ENCODE data around the gene SPG7.

DNA sequence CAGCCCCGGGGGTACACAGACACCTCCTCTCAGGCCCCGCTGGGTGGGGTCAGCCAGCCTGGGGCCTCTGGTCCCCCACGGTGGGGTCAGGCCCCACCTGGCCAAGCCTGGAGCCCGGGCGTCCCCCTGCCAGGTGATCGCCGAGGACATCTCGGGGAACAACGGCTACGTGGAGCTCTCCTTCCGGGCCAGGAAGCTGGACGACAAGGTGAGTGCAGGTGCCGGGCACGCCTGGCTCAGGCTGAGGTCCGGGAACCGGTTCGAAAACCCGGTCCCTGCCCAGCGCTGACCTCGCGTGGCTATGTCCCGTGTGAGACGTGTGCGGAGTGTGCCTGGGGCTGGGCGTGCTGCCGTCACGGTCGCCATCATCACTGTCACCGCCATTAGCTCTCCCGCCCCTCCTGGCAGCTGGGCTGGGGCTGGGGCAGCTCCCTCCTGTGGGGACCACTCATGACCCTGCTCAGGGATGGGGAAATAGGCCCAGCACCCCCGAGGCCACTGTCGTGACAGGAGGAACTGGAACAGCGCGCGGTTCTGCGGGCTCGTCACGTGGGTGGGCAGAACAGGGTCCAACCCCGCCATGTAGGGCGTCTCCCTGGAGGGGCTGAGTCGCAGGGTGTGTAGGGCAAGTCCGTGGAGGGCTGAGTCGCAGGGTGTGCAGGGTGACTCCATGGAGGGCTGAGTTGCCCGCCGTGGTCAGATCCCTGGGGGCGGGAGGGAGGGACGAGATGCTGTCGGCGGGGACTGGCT, 75.9 kb downstream of the SPG7 start:
- TF ChIP-seq, protein P1, sequence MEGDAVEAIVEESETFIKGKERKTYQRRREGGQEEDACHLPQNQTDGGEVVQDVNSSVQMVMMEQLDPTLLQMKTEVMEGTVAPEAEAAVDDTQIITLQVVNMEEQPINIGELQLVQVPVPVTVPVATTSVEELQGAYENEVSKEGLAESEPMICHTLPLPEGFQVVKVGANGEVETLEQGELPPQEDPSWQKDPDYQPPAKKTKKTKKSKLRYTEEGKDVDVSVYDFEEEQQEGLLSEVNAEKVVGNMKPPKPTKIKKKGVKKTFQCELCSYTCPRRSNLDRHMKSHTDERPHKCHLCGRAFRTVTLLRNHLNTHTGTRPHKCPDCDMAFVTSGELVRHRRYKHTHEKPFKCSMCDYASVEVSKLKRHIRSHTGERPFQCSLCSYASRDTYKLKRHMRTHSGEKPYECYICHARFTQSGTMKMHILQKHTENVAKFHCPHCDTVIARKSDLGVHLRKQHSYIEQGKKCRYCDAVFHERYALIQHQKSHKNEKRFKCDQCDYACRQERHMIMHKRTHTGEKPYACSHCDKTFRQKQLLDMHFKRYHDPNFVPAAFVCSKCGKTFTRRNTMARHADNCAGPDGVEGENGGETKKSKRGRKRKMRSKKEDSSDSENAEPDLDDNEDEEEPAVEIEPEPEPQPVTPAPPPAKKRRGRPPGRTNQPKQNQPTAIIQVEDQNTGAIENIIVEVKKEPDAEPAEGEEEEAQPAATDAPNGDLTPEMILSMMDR (IDR thresholded peaks at IDR 0.05): no peak
- TF ChIP-seq POLR2A (IDR thresholded peaks at IDR 0.05; ENCODE audit: low read depth) (no peak), EP300 (IDR thresholded peaks at IDR 0.05) (no peak), POLR2AphosphoS5 (IDR thresholded peaks at IDR 0.05) (no peak)
